BE2C (cell line): ENCODE data around the gene RIMBP2.
A peak's percentile ranks its signal among the peaks of the same experiment; 100 is the strongest.
"Not testable (repeated sequence)": the region's sequence is repeated elsewhere in the genome, so short reads cannot be mapped to it uniquely, and the experiment has no call there.

ENCODE experiments used
- DNase-seq: peaks from one replicate; pipeline ENCODE4 v3.0.0-alpha.2; 2020
- H3K27me3 ChIP-seq: fragments of 250-450 bp; sonication (Bioruptor Pico); 2 replicates; pipeline ENCODE4 v1.5.1; 2020; ENCODE audit warnings: mild to moderate bottlenecking
- H3K36me3 ChIP-seq: fragments of 250-450 bp; sonication (Bioruptor Pico); 2 replicates; pipeline ENCODE4 v1.5.1; 2020; ENCODE audit warnings: mild to moderate bottlenecking
- H3K4me1 ChIP-seq: fragments of 250-450 bp; sonication (Bioruptor Pico); 2 replicates; pipeline ENCODE4 v1.5.1; 2020
- H3K4me3 ChIP-seq: 2 replicates; pipeline ENCODE4 v1.5.1; 2011; ENCODE audit warnings: low read depth, low read length
- H3K9me3 ChIP-seq: fragments of 250-450 bp; sonication (Bioruptor Pico); 2 replicates; pipeline ENCODE4 v1.5.1; 2020
- TF ChIP-seq, protein P1 (sequence below): IDR thresholded peaks from 2 replicates; pipeline ENCODE4 v1.5.1; 2012; ENCODE audit warnings: mild to moderate bottlenecking, low read depth, low read length

Gene RIMBP2

DNA sequence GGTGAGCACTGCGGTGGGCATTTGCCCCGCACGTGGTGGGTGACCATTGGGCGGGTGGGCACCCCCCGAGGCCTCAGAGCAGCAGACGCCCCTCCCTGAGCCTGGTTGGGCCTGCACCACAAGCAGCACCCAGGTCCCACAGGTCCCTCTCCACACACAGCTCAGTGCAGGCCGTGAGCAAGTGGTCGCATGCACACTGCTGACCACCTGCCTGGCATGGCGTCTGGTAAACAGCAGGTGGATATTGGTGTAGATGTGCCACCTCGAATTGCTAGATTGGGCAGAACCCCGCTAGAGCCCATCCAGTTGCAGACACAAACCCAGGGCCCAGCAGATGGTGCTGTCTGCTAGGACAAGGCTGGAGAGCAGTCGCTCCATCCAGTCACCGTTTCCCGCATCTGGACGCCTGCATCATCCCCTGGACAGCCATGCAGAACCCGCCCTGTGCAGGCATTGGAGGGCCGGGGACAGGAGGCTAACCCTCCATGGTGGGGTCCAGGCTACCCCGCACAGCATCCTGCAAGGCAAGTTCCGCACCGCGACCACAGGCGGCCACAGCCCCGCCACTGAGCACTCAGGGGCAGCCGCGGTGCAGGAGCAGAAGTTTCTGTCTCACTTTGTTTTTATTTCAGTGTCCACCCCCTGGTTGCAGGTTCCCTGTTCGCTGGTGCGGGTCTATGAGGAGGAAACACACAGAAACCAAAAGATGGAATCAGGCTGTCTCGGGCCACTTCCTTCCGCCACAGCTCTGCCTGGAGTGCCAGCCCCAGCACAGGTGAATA lies 45.6 kb upstream of the RIMBP2 start:
- peak; percentile 85 for DNase-seq
- Histone ChIP-seq H3K4me3 (no peak overlapping the region), H3K4me1 (no peaks in the 10 kb centered on the region), H3K27me3 (no peaks in the 10 kb centered on the region), H3K36me3 (no peaks in the 10 kb centered on the region), H3K9me3 (no peaks in the 10 kb centered on the region)
- TF ChIP-seq, protein P1, sequence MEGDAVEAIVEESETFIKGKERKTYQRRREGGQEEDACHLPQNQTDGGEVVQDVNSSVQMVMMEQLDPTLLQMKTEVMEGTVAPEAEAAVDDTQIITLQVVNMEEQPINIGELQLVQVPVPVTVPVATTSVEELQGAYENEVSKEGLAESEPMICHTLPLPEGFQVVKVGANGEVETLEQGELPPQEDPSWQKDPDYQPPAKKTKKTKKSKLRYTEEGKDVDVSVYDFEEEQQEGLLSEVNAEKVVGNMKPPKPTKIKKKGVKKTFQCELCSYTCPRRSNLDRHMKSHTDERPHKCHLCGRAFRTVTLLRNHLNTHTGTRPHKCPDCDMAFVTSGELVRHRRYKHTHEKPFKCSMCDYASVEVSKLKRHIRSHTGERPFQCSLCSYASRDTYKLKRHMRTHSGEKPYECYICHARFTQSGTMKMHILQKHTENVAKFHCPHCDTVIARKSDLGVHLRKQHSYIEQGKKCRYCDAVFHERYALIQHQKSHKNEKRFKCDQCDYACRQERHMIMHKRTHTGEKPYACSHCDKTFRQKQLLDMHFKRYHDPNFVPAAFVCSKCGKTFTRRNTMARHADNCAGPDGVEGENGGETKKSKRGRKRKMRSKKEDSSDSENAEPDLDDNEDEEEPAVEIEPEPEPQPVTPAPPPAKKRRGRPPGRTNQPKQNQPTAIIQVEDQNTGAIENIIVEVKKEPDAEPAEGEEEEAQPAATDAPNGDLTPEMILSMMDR: peak; percentile 88

DNA sequence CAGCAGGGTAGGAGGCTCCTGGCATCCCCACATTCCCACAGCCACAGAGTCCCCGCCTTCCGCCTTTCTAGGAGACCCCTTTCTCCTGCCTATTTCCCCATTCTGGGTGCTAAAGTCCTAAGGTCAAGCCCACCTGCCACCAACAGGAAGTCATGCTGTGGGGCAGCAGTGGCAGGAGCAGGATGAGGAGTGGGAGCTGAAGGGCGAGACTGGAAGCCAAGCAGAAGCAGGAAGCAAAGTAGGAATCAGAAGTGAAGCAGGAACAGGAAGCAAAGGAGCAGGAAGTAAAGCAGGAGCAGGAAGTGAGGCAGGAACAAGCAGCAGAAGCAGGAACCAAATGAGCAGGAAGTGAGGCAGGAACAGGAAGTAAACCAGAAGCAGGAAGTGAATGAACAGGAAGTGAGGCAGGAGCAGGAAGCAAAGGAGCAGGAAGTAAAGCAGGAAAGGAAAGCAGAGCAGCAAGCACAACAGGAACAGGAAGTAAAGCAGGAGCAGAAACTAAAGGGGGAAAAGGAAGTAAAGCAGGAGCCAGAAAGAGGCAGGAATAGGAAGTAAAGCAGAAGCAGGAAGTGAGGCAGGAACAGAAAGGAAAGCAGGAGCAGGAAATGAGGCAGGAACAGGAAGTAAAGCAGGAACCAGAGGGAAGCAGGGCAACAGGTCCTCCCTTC lies 38.3 kb upstream of the RIMBP2 start:
- H3K4me1 ChIP-seq: no peaks in the 10 kb centered on the region
- TF ChIP-seq, protein P1: no peak
- no peaks in the 10 kb centered on the region for H3K36me3 ChIP-seq
- no peaks in the 10 kb centered on the region for H3K27me3 ChIP-seq
- no peak overlapping the region for H3K4me3 ChIP-seq
- no peaks in the 10 kb centered on the region for H3K9me3 ChIP-seq
- DNase-seq: no peak

DNA sequence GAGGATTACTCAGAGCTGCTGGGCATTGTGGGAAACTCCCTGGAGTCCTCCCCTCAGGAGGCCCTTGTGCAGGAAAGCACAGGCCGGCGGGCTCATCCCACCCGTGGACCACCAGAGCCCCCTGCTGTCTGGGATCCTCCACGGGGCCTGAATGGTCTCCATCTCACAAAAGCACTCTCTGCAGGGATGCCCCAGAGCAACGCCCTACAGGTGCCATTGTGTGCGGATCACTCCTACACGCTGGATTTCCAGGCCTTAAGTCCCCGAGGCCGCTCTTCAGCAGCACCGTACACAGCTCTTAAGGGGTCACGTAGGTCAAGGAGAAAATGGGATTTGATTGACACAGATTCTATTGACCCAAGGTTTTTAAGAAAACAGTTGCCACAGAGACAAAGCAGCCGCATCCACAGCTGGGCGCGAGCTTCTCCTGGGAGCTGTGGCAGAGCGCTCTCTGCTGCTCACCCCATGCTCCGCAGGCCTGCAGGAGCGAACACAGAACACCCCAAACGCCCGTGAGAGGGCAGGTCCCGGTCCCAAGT lies 36.7 kb upstream of the RIMBP2 start:
- no peaks in the 10 kb centered on the region for H3K36me3 ChIP-seq
- TF ChIP-seq, protein P1: peak; percentile 55
- H3K9me3 ChIP-seq: no peaks in the 10 kb centered on the region
- no peaks in the 10 kb centered on the region for H3K27me3 ChIP-seq
- peak; percentile 80 for DNase-seq
- H3K4me1 ChIP-seq: peaks cover 3% of the 10 kb centered on the region
- H3K4me3 ChIP-seq: no peak overlapping the region

DNA sequence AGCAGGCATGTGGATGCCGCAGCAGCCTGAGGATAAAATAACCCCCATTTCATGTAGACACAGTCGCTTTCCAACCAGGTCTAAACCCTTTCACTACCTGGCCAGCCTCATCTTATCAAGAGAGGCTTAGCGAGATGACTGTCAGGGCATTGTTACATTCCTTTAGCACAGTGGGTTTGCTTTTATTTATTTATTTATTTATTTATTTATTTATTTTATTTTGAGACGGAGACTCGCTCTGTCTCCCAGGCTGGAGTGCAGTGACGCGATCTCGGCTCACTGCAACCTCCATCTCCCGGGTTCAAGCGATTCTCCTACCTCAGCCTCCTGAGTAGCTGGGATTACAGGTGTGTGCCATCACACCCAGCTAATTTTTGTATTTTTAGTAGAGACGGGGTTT lies 35.9 kb upstream of the RIMBP2 start:
- not testable (repeated sequence) for DNase-seq, H3K9me3 ChIP-seq, H3K4me1 ChIP-seq, H3K36me3 ChIP-seq, H3K4me3 ChIP-seq, H3K27me3 ChIP-seq

DNA sequence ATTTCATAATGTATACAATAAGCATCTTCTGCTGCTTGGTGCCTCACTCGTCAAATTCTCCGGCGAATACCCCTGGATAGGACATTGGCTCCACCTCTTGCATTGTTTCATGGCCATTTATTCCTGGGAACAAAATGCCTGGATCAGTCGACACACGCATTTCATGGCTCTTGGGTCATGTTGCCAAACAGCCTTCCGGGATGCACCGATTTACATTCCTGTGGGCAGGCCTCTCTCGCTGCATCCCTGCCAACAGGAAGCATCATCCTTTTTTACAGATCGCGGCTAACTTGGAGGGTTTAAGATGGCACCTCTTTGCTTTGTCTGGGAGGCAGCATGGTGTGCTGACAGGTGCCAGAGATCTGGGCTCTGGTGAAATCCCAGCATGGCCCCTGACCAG lies 32.7 kb upstream of the RIMBP2 start:
- TF ChIP-seq, protein P1: no peak
- DNase-seq: no peak

DNA sequence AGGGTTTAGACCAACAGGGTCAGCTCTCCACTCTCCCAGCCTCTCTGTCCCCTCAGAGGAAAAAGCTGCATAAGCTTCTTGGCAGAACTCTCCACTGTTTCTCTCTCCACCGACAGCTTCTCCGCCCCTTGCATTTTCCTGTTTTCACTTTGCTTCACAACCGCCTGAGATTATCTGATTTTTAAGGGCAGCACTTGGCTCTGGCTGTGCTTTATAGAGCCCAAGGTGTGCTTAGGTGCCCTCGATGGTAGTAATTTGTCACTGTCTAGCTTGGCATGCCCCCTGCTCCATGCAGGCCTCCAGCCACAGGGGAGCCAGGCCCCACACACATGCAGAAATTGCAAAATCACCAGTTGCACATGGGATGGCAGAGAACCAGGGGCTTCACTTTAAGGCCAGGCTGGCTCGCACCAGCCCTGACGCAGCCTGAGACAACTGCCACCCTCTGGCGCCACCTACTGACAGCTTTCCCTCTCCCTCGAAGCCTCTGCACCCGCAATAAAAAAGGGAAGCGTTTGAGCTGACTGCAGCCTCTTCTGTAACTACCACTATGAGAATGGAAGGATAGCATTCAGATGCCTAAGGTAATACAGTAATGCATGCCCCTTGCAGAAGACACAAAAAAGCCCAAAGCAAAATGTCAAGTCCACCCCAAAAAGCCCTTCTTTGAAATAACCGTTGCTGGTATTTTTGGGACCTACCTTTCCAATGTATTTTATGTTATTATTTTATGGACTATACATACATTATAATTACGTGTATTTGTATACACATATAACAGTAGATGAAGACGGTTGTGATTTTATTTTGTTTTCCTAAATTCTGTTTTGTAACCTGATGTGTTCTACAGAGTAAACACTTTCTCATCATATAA lies 32.0 kb upstream of the RIMBP2 start:
- Histone ChIP-seq H3K4me1 (peaks cover 5% of the 10 kb centered on the region), H3K4me3 (no peak overlapping the region), H3K9me3 (no peaks in the 10 kb centered on the region), H3K36me3 (no peaks in the 10 kb centered on the region), H3K27me3 (no peaks in the 10 kb centered on the region)
- TF ChIP-seq, protein P1: peak; percentile 95
- DNase-seq: peak; percentile 93

More for the DNA sequence above, 32.7 kb upstream of the RIMBP2 start:
- Histone ChIP-seq H3K4me3 (no peak overlapping the region), H3K9me3 (no peaks in the 10 kb centered on the region), H3K36me3 (no peaks in the 10 kb centered on the region), H3K4me1 (peaks cover 5% of the 10 kb centered on the region), H3K27me3 (no peaks in the 10 kb centered on the region)
